GM23248 (cell line): Measurements from ENCODE around the gene PTGFRN.

Experiments used
- EZH2 ChIP-seq: fragments of 200-600 bp; sonication (generic); IDR thresholded peaks from 2 replicates; pipeline ENCODE4 v1.6.1; 2018; ENCODE audit warnings: antibody characterized with exemption, mild to moderate bottlenecking; ENCODE audit not compliant: insufficient read depth, poor library complexity, severe bottlenecking
- EZH2phosphoT487 ChIP-seq: fragments of 200-600 bp; sonication (generic); IDR thresholded peaks from 2 replicates; pipeline ENCODE4 v1.6.1; 2018; ENCODE audit warnings: antibody characterized with exemption, moderate library complexity, mild to moderate bottlenecking, low read depth; ENCODE audit not compliant: insufficient read depth

DNA sequence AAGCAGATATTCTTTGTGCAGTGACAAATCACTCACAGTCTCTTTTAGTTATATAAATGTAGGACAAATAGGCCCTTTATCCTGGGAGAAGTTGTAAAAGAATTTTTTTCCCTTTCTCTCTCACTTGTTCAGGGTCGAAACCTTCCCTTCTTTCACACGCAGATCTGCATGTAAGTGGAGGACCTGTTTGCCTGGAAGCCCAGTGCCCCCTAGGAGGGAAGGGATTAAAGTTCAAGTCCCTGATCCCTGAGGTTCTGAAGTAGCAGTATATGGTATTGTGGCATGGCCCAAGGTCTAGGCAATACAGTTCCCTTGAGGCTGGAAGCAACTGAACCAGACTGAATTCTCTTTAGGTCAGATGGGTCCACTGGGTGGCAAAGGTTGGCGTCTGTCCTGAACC is 48.6 kb upstream of the PTGFRN start:
- TF ChIP-seq EZH2 (no peak), EZH2phosphoT487 (no peak)
